DMS153 (cell line): Measurements from ENCODE around the gene NEAT1.
"Not testable (repeated sequence)": the region's sequence is repeated elsewhere in the genome, so short reads cannot be mapped to it uniquely, and the experiment has no call there.

Experiments used
- DNase-seq: peaks from one replicate; lab custom pipeline; 2025; lab: John Stamatoyannopoulos, UW

The NEAT1 gene

DNA sequence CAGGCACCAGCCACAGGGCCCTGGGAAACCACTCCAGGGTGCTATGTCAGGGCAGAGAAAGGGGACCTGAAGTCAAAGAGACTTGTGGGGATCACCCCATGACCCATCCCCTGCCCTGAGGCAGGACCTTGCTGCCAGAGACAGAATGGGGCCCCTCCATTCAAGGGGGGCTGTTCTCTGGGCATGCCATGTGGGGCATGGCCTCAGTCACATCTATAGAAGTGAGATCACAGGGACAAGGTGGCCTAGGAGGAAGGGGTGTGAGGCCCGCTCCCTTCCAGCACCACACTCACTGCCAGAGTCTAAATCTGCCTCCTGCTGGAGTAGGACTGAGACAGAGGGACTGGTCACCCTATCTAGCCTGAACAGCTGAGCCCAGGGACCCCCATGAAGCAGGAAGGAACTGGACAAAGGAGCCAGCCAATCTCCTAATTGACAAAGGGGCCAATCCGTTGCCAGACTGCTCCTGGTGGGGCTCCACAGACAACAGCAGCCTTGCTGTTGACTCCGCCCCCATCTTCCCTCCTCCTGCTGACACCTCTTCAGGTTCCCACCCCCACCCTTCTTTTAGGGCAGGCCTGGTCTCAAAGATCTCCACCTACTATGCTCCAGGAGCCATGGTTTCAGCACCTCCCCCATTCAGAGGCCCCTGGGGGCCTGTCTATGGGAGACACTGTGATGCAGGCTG is 26.0 kb downstream of the NEAT1 start:
- DNase-seq = no peak

DNA sequence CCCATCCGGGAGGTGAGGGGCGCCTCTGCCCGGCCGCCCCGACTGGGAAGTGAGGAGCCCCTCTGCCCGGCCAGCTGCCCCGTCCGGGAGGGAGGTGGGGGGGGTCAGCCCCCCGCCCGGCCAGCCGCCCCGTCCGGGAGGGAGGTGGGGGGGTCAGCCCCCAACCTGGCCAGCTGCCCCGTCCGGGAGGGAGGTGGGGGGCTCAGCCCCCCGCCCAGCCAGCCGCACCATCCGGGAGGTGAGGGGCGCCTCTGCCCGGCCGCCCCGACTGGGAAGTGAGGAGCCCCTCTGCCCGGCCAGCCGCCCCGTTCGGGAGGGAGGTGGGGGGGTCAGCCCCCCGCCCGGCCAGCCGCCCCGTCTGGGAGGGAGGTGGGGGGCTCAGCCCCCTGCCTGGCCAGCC is 28.7 kb downstream of the NEAT1 start:
- DNase-seq = not testable (repeated sequence)

DNA sequence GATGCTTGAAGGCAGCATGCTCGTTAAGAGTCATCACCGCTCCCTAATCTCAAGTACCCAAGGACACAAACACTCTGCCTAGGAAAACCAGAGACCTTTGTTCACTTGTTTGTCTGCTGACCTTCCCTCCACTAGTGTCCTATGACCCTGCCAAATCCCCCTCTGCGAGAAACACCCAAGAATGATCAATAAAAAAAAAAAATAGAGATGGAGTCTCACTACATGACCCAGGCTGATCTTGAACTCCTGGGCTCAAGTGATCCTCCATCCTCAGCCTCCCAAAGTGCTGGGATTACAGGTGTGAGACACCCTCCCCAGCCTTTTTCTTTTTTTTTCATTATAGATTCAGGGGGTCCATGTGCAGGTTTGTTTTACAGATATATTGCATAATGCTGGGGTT is 29.7 kb downstream of the NEAT1 start:
- DNase-seq = not testable (repeated sequence)

DNA sequence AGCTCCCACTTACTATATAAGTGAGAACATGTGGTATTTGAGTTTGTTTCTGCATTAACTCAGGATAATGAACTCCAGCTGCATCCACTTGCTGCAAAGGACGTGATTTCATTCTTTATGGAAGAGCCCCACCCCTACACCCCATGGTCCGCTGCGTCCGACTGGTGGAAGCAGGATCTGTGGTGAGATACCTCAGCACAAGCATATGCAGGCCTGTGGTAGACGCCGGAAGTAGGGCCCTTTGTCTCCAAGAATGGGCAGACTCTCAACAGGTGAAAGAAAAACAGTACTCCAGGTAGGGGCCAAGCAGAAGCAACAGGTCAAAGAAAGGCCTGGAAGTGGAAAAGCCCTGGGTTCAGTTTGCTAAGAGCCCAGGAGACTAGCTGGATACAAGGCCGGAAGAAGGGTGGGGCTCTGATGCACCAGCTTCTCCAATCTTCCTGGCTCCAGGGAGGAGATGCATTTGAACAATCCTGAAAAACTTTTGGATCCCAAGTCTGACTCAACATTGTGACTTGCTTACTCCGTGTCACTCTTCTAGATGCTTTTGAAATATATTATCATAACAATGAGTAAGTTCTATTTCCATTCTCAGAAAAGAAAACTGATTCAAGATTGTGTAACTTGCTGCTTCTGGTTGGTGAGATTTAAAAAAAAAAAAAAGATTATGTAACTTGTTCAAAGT is 30.4 kb downstream of the NEAT1 start:
- DNase-seq = no peak

DNA sequence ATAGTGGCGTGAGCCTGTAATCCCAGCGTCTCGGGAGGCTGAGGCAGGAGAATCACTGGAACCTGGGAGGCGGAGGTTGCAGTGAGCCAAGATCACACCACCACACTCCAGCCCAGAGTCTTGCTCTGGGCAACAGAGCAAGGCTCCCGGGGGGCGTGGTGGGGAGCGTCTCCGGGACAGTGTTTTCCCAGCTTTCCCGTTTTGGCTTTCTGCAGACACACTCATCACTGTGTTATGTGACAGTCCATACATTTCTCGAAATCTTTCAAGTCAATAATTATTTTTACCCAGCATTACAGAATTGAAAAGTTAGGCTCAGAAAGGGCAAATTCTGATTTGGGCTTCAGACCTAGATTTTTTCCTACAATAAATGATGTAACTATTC is 31.7 kb downstream of the NEAT1 start:
- DNase-seq = no peak

DNA sequence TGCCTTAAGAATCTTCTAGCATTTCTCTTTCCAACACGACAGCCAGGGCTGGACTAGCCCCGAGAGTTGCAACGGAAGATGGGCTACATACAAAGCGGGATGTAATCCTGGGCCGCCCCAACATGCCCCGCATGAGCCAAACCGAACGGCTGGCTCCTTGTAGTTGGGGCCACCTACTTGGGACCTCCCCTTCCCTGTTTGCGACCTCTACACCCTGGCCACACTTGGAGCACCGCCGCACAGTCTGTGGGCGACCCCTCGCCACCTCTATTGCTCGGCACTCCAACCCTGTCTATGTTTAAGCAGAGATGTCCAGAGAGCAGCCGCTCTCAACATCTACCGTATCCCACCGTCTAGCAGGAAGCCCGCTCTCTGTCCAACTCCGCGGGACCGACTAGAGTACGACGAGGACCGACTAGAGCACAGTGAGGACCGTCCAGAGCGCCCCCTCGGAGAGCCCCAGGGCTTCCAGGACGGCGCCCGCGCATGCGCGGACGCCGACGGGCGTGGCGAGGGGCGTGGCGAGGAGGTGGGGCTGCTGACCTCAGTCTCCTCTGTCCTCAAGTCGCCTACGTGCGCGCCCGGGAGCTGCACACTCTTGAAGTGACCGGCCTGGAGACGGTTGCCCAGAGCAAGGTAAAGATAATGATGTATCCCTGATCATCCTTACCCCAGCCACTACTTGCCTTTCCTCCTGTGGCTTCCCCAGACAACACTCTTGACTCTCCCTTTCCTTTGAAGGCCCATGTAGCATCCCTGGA is 32.3 kb downstream of the NEAT1 start:
- peak; percentile 74 for DNase-seq

DNA sequence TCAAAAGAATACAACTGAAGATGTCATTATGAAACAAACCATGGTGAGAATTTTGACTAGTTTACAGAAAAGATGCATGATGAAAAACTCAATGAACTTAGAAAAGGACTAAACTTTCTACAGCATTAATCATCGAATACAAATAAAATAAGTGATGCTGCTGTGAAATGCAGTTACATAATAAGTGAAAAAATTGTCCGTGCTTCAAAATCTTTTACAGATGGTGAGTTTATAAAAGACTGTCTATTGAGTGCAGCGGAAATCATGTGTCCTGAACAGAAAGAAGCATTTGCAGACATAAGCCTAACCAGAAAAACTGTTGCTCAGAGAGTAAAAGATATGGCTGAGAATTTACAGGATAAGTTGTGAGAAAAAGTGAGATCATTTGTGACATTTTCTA is 33.8 kb downstream of the NEAT1 start:
- no peak for DNase-seq

DNA sequence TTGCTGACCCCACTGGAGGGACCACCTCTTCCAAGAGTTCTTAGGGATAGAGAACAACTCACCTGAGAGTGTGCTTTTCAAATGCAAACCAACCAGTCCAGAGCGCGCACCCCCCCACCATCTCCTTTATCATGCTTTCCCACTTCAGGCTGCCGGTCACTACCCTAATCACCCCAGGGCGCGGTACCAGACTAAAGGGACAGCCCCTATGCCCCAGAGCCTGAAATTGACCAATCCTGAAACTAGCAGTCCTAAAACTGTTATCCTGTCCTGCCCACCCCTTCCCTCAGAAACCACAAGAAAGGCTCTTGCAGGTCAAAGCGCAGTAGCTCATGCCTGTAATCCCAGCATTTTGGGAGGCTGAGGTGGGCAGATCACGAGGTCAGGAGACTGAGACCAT is 37.0 kb downstream of the NEAT1 start:
- no peak for DNase-seq

DNA sequence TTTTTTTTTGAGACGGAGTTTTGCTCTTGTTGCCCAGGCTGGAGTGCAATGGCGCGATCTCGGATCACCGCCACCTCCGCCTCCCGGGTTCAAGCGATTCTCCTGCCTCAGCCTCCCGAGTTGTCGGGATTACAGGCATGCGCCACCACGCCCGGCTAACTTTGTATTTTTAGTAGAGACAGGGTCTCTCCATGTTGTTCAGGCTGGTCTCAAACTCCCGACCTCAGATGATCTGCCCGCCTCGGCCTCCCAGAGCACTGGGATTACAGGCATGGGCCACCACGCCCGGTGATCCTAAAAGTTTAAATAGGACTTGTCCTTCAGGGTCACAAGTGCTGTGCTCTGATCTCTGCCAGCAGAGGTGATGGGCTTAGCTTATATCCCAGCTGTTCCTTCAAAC is 42.9 kb downstream of the NEAT1 start:
- DNase-seq = not testable (repeated sequence)

DNA sequence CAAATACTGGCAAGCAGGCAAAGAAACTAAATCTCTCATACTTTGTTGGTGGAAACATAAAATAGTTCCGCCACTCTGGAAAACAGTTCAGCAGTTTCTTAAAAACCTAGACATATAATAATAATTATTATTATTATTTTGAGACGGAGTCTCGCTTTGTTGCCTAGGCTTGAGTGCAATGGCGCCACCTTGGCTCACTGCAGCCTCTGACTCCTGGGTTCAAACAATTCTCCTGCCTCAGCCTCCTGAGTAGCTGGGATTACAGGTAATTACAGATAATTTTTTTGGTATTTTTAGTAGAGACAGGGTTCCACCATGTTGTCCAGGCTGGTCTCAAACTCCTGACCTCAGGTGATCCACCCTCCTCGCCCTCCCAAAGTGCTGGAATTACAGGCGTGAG is 44.7 kb downstream of the NEAT1 start:
- not testable (repeated sequence) for DNase-seq

DNA sequence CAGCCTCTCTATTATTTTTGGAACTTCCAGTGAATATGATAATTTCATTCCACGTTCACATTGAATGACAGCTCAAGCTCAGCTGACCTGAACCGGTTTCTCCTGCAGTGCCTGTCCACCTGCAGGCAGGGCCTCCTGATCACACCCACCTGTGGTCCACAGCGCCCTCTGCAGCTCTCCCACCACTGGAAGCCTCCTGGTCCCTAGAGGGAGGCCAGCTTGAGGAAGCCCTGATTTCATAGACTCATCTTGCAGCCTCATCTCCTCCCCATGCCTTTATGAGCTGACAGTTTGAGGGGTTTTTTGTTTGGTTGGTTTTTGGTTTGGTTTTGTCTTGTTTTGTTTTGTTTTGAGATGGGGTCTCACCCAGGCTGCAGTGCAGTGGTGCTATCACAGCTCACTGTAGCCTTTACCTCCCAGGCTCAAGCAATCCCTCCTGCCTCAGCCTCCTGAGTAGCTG is 46.3 kb downstream of the NEAT1 start:
- peak; percentile 79 for DNase-seq

DNA sequence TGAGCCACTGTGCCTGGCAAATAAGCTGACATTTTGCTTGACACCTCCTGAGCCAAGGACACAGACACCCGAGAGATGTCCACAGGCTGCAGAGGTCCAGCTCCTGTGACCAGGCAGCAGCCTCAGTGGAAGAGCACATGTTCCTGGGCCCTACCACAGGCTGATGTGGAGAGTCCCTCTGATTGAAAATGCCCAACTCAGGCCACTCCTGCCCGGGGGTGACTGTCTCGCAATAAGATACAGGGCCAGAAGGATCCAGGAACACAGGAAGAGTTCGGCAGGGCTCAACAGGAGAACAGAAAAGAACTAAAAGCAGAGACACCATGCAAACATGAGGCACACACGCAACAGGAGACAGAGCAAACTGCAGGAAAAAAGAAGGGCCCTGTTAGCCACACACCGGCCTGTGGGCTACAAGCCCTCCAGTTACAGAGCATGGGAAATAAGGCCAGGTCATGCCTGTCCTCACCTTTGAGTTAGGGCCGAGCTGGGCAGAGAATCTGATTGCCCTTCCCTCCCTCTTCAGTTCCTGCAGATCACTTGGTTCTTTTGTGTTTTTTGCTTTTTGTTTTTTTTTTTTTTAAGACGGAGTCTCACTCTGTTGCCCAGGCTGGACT is 47.9 kb downstream of the NEAT1 start:
- DNase-seq = no peak

DNA sequence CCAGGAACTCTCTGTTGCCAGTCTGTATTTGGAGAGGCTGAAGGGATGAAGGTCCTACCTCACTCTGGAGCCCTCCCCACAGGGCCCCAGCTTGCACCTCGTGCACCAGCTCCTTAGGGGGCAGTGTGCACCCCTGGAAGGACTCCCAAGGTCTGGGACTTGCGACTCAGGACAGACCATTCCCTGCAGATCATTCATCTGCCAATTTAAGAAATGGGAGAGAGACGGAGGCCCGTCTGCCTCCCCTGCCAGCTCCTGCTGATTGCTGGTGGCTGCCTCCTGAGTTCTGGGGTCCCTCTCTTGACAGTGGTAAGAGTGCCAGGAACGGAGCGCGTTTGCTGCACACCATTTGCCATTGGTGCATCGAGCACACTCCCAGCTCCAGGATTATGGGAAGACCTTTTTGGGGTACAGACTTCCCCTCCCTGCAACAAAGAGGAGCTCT is 48.9 kb downstream of the NEAT1 start:
- peak; percentile 69 for DNase-seq

DNA sequence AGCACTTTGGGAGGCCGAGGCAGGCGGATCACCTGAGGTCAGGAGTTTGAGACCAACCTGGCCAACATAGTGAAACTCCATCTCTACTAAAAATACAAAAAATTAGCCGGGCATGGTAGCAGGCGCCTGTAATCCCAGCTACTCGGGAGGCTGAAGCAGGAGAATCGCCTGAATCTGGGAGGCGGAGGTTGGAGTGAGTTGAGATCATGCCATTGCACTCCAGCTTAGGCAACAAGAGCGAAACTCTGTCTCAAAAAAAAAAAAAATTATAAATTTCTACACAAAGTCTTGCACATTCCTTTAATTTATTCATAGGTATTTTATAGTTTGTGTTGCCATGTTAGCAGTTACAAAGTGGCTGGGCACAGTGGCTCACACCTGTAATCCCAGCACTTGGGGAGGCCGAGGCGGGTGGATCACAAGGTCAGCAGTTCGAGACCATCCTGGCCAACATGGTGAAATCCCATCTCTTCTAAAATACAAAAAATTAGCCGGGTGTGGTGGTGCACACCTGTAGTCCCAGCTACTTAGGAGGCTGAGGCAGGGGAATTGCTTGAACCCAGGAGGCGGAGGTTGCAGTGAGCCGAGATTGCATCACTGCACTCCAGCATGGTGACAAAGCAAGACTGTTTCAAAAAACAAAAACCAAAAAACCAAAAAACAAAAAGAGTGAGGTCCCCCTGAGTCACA is 50.1 kb downstream of the NEAT1 start:
- DNase-seq = not testable (repeated sequence)

DNA sequence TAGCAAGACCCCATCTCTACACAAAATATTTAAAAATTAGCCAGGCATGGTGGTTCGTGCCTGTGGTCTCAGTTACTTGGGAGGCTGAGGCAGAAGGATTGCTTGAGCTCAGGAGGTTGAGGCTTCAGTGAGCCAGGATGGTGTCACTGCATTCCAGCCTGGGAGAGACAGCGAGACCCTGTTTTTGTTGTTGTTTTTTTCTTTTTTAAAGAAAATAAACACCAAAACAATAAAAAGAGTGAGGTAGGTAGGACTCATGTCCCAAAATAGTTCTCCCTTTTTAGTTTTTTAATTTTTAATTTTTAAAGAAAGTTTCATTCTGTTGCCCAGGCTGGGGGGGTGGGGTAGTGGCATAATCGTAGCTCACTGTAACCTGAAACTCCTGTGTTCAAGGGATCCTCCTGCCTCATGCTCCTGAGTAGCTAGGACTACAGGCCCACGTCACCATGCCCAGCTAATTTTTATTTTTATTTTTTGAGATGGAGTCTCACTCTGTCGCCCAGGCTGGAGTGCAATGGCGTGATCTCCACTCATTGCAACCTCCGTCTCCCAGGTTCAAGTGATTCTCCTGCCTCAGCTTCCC is 50.8 kb downstream of the NEAT1 start:
- DNase-seq = no peak

DNA sequence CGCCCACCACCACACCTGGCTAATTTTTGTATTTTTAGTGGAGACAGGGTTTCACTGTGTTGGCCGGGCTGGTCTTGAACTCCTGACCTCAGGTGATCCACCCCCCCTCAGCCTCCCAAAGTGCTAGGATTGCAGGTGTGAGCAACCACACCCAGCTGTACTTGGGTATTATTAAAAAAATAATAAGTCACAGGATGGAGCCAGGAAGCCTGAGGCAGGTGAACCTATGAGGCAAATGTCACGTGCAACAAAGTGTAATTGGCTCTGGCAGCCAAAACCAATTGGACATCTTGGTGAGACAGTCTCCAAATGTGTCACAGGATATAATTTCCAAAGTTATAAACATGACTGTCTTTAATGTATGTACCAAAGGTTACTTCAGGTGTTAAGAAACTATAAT is 52.3 kb downstream of the NEAT1 start:
- DNase-seq = no peak

DNA sequence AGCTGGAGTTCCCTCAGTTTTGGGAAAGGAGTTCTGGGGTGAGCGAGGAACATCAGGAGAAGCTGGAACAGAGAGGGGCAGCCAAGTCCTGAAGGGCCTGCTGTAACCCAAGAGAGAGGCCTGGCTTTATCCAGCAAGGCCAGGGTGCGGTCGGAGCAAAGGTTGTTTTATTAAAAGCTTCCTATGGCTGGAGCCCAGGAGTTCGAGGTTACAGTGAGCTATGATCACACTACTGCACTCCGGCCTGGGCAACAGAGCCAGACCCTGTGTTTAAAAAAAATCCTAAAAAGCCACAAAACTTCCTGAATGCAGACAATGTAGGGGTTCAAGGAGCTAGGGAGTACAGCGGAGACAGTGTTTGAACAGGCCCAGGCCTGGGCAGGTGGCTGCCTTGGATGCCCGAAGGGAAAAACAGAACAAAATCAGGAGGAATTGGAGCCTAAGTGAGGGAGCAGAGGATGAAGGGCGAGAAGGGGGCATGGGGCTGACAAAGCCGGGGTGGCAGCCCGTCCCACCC is 54.1 kb downstream of the NEAT1 start:
- no peak for DNase-seq

DNA sequence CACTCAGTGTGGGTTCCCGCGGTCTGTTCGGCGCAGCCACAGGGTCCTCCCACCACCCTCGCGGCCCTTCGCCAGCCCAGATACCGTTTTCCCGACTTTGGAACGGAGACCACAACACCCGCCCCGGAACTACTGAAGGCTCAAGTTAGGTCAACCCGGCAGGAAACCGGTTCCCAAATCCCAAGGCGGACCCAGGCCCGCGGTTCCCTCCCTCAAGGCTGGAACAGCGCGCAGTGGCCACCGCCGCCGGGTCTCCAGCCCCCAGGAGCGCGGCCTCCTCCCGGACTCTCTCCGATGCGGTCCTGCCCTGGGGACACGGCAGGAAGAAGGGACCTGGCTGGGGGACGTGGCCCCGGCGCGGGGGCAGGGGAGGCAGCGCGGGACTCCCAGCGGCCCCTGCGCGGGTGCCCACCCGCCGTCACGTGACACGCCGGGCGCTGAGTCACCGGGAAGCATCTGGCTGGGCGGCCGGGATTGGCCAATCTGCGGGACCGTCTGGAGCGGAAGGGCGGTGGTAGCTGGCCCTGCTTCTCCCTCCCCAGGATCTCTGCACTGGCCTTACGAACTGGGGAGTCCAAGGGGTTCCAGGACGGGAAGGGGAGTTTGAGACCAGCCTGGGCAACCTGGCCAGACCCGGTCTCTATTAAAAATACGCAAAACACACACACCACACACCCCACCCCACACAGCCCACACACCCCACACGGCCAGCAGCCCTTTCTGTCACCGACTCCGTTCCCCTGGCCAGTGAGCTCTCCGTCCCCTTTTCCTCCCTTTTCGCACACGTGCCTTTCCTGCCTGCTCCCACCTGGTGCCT is 54.8 kb downstream of the NEAT1 start:
- peak; percentile 93 for DNase-seq

DNA sequence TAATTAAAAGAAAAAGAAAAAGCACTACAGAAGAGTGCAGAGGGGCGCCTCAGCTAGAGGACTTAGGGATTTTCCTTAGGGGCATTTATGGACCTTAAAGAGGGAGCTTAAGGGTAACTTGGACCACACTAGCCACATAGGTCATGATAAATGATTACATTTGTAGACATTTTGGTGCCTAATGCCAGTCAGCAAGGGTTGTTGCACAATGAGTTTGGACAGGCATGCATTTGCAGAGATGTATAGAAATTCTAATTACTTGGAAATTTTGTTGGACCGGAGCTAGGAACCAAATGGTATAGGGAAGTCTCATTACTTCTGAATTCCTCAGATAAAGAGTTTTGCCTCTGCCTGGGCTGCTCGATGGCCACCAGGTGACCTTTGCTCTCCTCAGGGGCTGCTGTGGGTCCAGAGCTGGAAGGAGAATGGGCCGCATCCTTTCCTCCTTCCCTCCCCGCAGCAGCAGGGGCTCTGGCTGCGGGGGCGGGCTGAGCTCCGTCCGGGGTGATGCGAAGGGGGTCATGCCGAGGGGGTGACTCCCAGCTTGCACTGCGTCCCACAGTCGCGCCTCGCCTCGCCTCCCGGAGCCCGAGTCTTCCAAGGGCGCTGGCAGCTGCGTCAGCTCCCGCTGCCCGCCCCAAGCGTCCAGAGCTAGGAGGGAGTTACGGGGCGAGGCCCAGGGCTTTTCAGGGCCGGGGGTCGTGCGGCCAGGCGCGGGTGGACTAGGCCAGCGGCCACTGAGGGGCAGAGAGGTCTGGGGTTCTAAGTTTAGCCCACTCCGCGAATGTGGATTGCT is 56.0 kb downstream of the NEAT1 start:
- no peak for DNase-seq
